ENCODE measurements around the gene FLNA. TPM values are rescaled to one million over a fixed set of nuclear protein-coding genes. Genes with fewer than 3 reads are reported as not detected.

The FLNA gene
- total RNA-seq (2021) (1,841 and 2,308 TPM in 2 replicates), Bru-seq, nascent RNA (percentile 95 among the genes with signal in this experiment), BruChase-seq, experiment 1, labeled RNA remaining after a 2-hour chase (percentile 99 among the genes with signal in this experiment), BruChase-seq, experiment 2, labeled RNA remaining after a 6-hour chase (percentile 99 among the genes with signal in this experiment)
- long read RNA-seq, full-length matches to known transcripts = 140 of 579 reads
- long read RNA-seq, partial matches to known transcripts = 347 of 579 reads
- long read RNA-seq, other reads (novel, unspliced or antisense) = 92 of 579 reads

- POLR2A ChIA-PET (ENCODE audit: unreplicated experiment) = interaction anchor here (0.6 kb wide), 3 partner anchors 9 to 66 kb away, joined by 3 to 4 read pairs (median 3); no protein-coding TSS in a partner anchor
- no peaks in the 10 kb centered on the region for H3K36me3 ChIP-seq (ENCODE audit: low read depth)
- peak within 1 kb of the TSS; percentile 51 for H3K4me3 ChIP-seq
- no peaks in the 10 kb centered on the region for H3K27me3 ChIP-seq (ENCODE audit: insufficient read depth, low read depth)
- TF ChIP-seq EZH2 (IDR thresholded peaks at IDR 0.05; ENCODE audit: low read depth) = no peak
- BruUV-seq (replicated peaks) = no TSS peak
- H3K79me2 ChIP-seq (ENCODE audit: low read depth) = peaks cover 14% of the 10 kb centered on the region
- intact Hi-C loops (cut with micrococcal nuclease; ENCODE audit: unreplicated experiment) = loop anchor here (5.0 to 10.0 kb wide), 6 partner anchors 158 to 1432 kb away; partner anchors contain the start of genes CCNQ, DKC1, F8 and FUNDC2
- H3K9me3 ChIP-seq (ENCODE audit: insufficient read depth, low read depth) = no peaks in the 10 kb centered on the region
- H3K27ac ChIP-seq = peak within 1 kb of the TSS; percentile 47
- peak in 1 of 2 experiments; percentile 73 for DNase-seq
- H3K4me1 ChIP-seq (replicated peaks; ENCODE audit: insufficient read depth) = no peaks in the 10 kb centered on the region; the same call in 1 of the 2 replicates
- no peaks in the 10 kb centered on the region for H4K20me1 ChIP-seq (ENCODE audit: insufficient read depth)
- CTCF ChIA-PET = interaction anchor here (1.1 to 2.4 kb wide), 6 partner anchors 24 to 374 kb away, joined by 3 to 14 read pairs (median 8); partner anchors contain the start of genes RPL10 and SLC10A3
- H3K9me2 ChIP-seq (ENCODE audit: insufficient read depth) = no peaks in the 10 kb centered on the region
- peak within 1 kb of the TSS; percentile 5; the same call in 1 of the 2 replicates for H2AFZ ChIP-seq
- peak within 1 kb of the TSS; percentile 73 for H3K4me2 ChIP-seq
- H3F3A ChIP-seq (ENCODE audit: insufficient read depth, low read depth) = no peaks in the 10 kb centered on the region
Measured at GRCh38 chrX:154374313-154375155, at the start of gene FLNA. FLNA (minus strand) TSS chrX:154374634; CDS start chrX:154371245, 3,389 bp downstream.

- H3K79me2 ChIP-seq (ENCODE audit: low read depth) = no peaks in the 10 kb centered on the region
- no peak overlapping the region for H2AFZ ChIP-seq
- H3K9me2 ChIP-seq (ENCODE audit: insufficient read depth) = no peaks in the 10 kb centered on the region
- BruUV-seq (replicated peaks) = no TSS peak
- H3K4me1 ChIP-seq (replicated peaks; ENCODE audit: insufficient read depth) = no peaks in the 10 kb centered on the region
- H3K4me2 ChIP-seq = no peak overlapping the region
- TF ChIP-seq EZH2 (IDR thresholded peaks at IDR 0.05; ENCODE audit: low read depth) = no peak
- TF ChIP-seq CTCF (conservative IDR thresholded peaks at IDR 0.05) = no peak
- H4K20me1 ChIP-seq (ENCODE audit: insufficient read depth) = no peaks in the 10 kb centered on the region
- no peak overlapping the region for H3K4me3 ChIP-seq
- H3F3A ChIP-seq (ENCODE audit: insufficient read depth, low read depth) = no peaks in the 10 kb centered on the region
- POLR2A ChIA-PET (ENCODE audit: unreplicated experiment) = no interaction called here
- no peak for DNase-seq
- CTCF ChIA-PET = no interaction called here
- H3K27ac ChIP-seq = no peak overlapping the region
- no peaks in the 10 kb centered on the region for H3K36me3 ChIP-seq (ENCODE audit: low read depth)
- H3K27me3 ChIP-seq (ENCODE audit: insufficient read depth, low read depth) = no peaks in the 10 kb centered on the region
- no peaks in the 10 kb centered on the region for H3K9me3 ChIP-seq (ENCODE audit: insufficient read depth, low read depth)
- intact Hi-C loops (cut with micrococcal nuclease; ENCODE audit: unreplicated experiment) = no loop called here
Measured at GRCh38 chrX:154420402-154420756, 45.9 kb upstream of the FLNA start.

- Histone ChIP-seq H3K36me3 (ENCODE audit: low read depth) (no peaks in the 10 kb centered on the region), H3K79me2 (ENCODE audit: low read depth) (no peaks in the 10 kb centered on the region), H3F3A (ENCODE audit: insufficient read depth, low read depth) (no peaks in the 10 kb centered on the region), H4K20me1 (ENCODE audit: insufficient read depth) (no peaks in the 10 kb centered on the region), H3K4me2 (no peak overlapping the region), H3K27me3 (ENCODE audit: insufficient read depth, low read depth) (no peaks in the 10 kb centered on the region), H3K27ac (no peak overlapping the region), H3K9me2 (ENCODE audit: insufficient read depth) (no peaks in the 10 kb centered on the region), H3K9me3 (ENCODE audit: insufficient read depth, low read depth) (no peaks in the 10 kb centered on the region), H3K4me3 (no peak overlapping the region), H2AFZ (no peak overlapping the region), H3K4me1 (replicated peaks; ENCODE audit: insufficient read depth) (no peaks in the 10 kb centered on the region)
- BruUV-seq (replicated peaks) = no TSS peak
- no peak for DNase-seq
- intact Hi-C loops (cut with micrococcal nuclease; ENCODE audit: unreplicated experiment) = no loop called here
- ChIA-PET POLR2A (ENCODE audit: unreplicated experiment) (interaction anchor here (0.7 kb wide), 1 partner anchor 88 kb away, joined by 3 read pairs; no protein-coding TSS in a partner anchor), CTCF (no interaction called here)
- TF ChIP-seq EZH2 (IDR thresholded peaks at IDR 0.05; ENCODE audit: low read depth) (no peak), CTCF (conservative IDR thresholded peaks at IDR 0.05) (no peak)
Measured at GRCh38 chrX:154419688-154420401, 45.4 kb upstream of the FLNA start.

Data from PC-9 (cell line).